GM12865 (cell line): ENCODE results near the gene BHLHE40.

Source experiments
- DNase-seq: peaks from one replicate; pipeline ENCODE4 v3.0.0; 2010; ENCODE audit warnings: low read depth
- H3K4me3 ChIP-seq: 2 replicates; pipeline ENCODE4 v1.5.1; 2011; ENCODE audit warnings: mild to moderate bottlenecking, low read depth, low read length, control low read depth
- TF ChIP-seq, protein P1 (sequence below): IDR thresholded peaks from 2 replicates; pipeline ENCODE4 v1.5.1; 2011; ENCODE audit warnings: low read length, control low read depth, low read depth, inconsistent platforms; ENCODE audit not compliant: insufficient read depth; ENCODE audit errors: missing control alignments

BHLHE40 gene

DNA sequence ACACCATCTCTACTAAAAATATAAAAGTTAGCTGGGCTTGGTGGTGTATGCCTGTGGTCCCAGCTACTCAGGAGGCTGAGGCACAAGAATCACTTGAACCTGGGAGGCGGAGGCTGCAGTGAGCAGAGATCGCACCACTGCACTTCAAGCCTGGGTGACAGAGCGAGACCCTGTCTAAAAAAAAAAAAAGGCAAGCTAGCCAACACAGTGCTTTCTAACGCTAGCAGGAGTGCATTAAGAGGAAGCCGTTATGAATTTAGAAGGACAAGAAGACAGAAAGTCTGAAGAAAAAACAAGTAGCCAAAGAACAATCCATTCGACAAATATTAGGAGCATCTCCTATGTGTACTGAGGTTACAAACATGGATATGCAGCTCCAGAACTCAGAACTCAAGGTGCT, 28.6 kb downstream of the BHLHE40 start:
- peak; percentile 58 for DNase-seq
- H3K4me3 ChIP-seq = no peak overlapping the region
- TF ChIP-seq, protein P1, sequence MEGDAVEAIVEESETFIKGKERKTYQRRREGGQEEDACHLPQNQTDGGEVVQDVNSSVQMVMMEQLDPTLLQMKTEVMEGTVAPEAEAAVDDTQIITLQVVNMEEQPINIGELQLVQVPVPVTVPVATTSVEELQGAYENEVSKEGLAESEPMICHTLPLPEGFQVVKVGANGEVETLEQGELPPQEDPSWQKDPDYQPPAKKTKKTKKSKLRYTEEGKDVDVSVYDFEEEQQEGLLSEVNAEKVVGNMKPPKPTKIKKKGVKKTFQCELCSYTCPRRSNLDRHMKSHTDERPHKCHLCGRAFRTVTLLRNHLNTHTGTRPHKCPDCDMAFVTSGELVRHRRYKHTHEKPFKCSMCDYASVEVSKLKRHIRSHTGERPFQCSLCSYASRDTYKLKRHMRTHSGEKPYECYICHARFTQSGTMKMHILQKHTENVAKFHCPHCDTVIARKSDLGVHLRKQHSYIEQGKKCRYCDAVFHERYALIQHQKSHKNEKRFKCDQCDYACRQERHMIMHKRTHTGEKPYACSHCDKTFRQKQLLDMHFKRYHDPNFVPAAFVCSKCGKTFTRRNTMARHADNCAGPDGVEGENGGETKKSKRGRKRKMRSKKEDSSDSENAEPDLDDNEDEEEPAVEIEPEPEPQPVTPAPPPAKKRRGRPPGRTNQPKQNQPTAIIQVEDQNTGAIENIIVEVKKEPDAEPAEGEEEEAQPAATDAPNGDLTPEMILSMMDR = no peak

DNA sequence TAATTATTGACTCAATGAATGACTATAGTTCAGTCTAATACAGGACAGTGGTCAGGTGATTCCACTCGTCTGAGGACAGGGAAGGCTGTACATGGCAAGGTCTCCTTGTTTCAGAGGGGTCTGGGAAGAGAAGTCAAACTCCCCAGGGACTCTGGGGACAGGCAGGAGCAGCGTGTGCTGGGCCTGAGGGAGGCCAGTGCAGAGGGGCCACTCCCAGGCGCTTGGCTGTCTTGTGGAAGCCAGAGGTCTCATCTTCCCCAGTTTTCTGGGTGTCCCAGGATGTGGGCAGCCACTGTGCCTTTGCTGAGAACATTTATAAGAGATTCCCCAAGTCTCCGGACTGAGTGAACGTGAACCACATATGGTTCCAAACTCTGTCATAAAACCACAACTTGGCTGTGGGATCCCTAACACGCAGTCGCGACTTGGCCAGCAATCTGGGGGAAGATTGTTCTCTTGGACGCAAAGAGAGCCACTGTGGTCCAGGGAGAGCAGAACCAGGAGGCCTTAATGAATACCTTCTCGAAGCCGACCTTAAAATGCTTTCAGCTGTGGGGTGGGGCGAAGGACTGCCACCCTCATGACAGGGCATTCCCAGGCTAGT, 30.4 kb downstream of the BHLHE40 start:
- no peak for DNase-seq

DNA sequence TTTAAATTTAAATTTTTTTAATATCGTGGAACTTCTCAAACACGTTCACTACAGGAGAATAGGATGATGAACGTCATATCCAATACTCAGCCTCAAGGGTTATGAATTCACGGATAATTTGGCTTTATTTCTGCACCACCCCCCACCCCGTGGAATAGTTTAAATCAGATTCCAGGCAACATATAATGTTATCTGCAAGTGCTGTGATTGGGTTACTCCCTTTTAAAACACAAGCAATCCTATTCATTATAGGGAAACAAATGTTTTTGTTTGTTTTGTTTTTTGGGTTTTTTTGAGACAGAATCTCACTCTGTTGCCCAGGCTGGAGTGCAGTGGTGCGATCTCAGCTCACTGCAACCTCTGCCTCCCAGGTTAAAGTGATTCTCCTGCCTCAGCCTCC, 30.9 kb downstream of the BHLHE40 start:
- DNase-seq = no peak
- TF ChIP-seq, protein P1 = no peak

More for the DNA sequence above, 30.4 kb downstream of the BHLHE40 start:
- TF ChIP-seq, protein P1 = no peak
- H3K4me3 ChIP-seq = no peak overlapping the region

DNA sequence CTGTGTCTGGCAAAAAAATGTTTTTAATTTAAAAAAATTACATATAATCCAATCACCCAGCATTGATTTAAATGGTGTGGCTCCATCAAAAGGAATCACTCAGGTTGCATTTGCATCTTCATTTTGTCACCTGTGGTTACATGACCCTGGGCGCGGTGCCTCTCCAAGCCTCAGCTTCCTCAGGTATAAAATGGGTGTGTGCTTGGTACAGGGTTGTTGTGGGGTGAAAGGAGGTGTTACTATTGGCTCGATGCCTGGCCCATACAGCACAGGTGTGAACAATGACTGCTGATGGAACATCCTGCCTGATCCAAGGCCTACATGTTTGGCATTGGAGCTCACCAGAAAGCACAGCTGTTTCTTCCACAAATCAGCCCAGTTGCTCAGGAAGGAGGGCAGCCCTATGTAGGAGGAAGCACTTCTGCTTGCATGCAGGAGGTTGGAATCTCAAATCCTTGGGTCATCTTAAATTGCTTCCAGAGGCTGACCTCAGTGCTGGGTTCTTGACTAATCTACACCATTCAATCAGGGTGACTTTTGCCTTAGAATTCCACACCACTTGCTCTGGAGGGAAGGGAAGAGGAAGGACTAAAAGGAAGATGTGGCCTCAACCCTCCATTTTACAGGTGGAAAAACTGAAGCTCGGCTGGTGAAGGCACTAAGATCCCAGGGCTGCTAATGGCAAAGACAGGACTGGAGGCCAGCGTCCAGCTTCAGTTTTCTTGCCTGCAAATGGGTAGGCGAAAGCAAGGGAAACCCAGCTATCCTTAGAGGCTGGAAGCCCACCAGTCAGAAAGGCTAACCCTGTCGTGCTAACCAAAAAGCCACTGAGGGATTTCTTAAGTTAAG, 31.7 kb downstream of the BHLHE40 start:
- peak; percentile 43 for DNase-seq
- TF ChIP-seq, protein P1 = no peak
- H3K4me3 ChIP-seq = peak overlapping the region; percentile 38

More for the DNA sequence above, 30.9 kb downstream of the BHLHE40 start:
- H3K4me3 ChIP-seq = no peak overlapping the region

DNA sequence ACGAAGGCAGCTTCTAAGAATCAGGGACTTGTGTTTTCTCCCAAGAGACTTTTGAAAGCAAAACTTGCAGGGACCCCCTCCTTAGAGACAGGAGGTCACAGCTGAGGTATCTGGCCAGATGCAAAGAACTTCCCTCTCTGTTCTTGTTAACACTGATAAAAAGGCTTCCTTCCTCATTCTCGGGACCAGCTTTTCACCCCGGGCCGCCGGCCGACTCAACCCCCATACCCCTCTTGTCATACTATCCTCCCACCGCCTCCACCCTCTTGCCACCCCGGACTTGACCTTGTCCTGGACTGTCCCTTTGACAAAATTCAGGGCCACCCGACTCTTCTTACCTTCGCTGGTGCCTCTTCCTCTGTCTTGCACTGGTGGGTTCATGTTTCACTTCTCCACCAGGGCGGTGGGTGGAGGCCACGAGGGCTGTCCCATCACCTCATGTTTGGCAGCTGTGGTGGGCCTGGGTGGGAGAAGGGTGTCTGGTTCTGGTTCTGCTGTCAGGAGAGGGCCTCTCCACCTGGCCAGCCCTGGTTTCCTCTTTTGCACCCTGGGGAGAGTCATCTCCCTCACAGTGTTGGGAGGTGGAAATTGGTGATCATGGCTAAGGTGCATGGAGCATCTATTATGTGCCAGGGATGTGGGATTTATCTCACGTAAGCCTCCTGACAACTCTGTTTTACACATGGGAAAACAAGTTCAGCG, 32.5 kb downstream of the BHLHE40 start:
- TF ChIP-seq, protein P1 = no peak
- peak overlapping the region; percentile 38 for H3K4me3 ChIP-seq
- peak; percentile 84 for DNase-seq

DNA sequence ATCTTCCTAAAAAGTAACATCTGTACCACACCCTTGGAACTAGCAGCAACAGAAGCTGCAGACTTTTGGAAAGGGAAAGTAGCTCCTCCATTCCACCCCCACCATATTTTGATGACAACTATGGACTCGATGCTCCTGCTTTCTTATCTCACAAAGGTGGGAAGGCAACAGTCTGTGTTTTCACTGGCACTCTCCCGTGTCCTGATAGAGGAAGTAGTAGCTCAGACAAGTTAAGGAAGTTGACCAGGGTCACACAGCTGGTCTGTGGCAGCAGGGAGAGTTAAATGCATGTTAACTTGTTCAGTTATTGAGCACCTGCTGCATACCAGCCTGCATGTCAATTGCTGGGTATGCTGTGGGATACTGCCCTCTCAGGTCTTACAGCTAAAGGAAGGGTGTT, 33.1 kb downstream of the BHLHE40 start:
- H3K4me3 ChIP-seq = no peak overlapping the region
- TF ChIP-seq, protein P1 = no peak
- no peak for DNase-seq
